ENCODE results near the gene LRRC2. TPM values are rescaled to one million over a fixed set of nuclear protein-coding genes. Genes with fewer than 3 reads are reported as not detected.

The LRRC2 gene
- total and polyA plus RNA-seq, 2 of the 13 experiments (the other 11 are each of a cell fraction or from before 2014, with no cell fraction given), result 0.27 to 0.58 TPM

- no peak for TF ChIP-seq ATF7 (IDR thresholded peaks at IDR 0.05)
- TF ChIP-seq ATF7 (CRISPR knock-in tag; IDR thresholded peaks at IDR 0.05), result no peak
- no peak for TF ChIP-seq TBX2 (CRISPR knock-in tag; IDR thresholded peaks at IDR 0.05; ENCODE audit: borderline replicate concordance)
- no peak for TF ChIP-seq ZFP90 (CRISPR knock-in tag; IDR thresholded peaks at IDR 0.05; ENCODE audit: borderline replicate concordance)
- TF ChIP-seq, protein P1, sequence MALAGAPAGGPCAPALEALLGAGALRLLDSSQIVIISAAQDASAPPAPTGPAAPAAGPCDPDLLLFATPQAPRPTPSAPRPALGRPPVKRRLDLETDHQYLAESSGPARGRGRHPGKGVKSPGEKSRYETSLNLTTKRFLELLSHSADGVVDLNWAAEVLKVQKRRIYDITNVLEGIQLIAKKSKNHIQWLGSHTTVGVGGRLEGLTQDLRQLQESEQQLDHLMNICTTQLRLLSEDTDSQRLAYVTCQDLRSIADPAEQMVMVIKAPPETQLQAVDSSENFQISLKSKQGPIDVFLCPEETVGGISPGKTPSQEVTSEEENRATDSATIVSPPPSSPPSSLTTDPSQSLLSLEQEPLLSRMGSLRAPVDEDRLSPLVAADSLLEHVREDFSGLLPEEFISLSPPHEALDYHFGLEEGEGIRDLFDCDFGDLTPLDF (CRISPR knock-in tag; IDR thresholded peaks at IDR 0.05), result no peak
- TF ChIP-seq HHEX (CRISPR knock-in tag; IDR thresholded peaks at IDR 0.05), result no peak
- no peak for TF ChIP-seq ZNF883 (CRISPR knock-in tag; IDR thresholded peaks at IDR 0.05; ENCODE audit: not compliant biosample characterization)
- TF ChIP-seq, protein P2, sequence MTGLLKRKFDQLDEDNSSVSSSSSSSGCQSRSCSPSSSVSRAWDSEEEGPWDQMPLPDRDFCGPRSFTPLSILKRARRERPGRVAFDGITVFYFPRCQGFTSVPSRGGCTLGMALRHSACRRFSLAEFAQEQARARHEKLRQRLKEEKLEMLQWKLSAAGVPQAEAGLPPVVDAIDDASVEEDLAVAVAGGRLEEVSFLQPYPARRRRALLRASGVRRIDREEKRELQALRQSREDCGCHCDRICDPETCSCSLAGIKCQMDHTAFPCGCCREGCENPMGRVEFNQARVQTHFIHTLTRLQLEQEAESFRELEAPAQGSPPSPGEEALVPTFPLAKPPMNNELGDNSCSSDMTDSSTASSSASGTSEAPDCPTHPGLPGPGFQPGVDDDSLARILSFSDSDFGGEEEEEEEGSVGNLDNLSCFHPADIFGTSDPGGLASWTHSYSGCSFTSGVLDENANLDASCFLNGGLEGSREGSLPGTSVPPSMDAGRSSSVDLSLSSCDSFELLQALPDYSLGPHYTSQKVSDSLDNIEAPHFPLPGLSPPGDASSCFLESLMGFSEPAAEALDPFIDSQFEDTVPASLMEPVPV (CRISPR knock-in tag; IDR thresholded peaks at IDR 0.05), result no peak
- TF ChIP-seq POLR2A (IDR thresholded peaks at IDR 0.05; ENCODE audit: insufficient read depth in 1 of 2, low read depth in 2 of 2, low read length in 2 of 2), result peak in 1 of 2 experiments; percentile 73; a peak in 3 of 4 replicates
- no peak for TF ChIP-seq CCAR2 (optimal IDR thresholded peaks at IDR 0.05; ENCODE audit: low read depth, low read length)
- TF ChIP-seq, protein P3, sequence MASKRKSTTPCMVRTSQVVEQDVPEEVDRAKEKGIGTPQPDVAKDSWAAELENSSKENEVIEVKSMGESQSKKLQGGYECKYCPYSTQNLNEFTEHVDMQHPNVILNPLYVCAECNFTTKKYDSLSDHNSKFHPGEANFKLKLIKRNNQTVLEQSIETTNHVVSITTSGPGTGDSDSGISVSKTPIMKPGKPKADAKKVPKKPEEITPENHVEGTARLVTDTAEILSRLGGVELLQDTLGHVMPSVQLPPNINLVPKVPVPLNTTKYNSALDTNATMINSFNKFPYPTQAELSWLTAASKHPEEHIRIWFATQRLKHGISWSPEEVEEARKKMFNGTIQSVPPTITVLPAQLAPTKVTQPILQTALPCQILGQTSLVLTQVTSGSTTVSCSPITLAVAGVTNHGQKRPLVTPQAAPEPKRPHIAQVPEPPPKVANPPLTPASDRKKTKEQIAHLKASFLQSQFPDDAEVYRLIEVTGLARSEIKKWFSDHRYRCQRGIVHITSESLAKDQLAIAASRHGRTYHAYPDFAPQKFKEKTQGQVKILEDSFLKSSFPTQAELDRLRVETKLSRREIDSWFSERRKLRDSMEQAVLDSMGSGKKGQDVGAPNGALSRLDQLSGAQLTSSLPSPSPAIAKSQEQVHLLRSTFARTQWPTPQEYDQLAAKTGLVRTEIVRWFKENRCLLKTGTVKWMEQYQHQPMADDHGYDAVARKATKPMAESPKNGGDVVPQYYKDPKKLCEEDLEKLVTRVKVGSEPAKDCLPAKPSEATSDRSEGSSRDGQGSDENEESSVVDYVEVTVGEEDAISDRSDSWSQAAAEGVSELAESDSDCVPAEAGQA (IDR thresholded peaks at IDR 0.05; ENCODE audit: low read depth), result no peak
- TF ChIP-seq, protein P3 (CRISPR knock-in tag; IDR thresholded peaks at IDR 0.05; ENCODE audit: borderline replicate concordance), result no peak
- TF ChIP-seq NFYC (CRISPR knock-in tag; IDR thresholded peaks at IDR 0.05), result no peak; the same call in 1 of the 2 replicates
- TF ChIP-seq SP4 (CRISPR knock-in tag; IDR thresholded peaks at IDR 0.05), result no peak
- TF ChIP-seq ZC3H4 (CRISPR knock-in tag; IDR thresholded peaks at IDR 0.05; ENCODE audit: borderline replicate concordance), result no peak
- TF ChIP-seq SCMH1 (CRISPR knock-in tag; IDR thresholded peaks at IDR 0.05; ENCODE audit: borderline replicate concordance), result no peak
- no peak for TF ChIP-seq HDAC2 (CRISPR knock-in tag; IDR thresholded peaks at IDR 0.05)
- TF ChIP-seq MAZ (IDR thresholded peaks at IDR 0.05; ENCODE audit: borderline replicate concordance, low read depth, low read length), result no peak
- 0 out of 2 replicates have a peak, but pooled peaks have one; percentile 22 for TF ChIP-seq MAZ (CRISPR knock-in tag; IDR thresholded peaks at IDR 0.05; ENCODE audit: low read depth)
- TF ChIP-seq MYPOP (CRISPR knock-in tag; IDR thresholded peaks at IDR 0.05), result no peak
Measured at GRCh38 chr3:46558184-46559043, 7.7 kb downstream of the LRRC2 start (continued).

Measured in HepG2 (cell line).